HepG2 (cell line): ENCODE data around the gene OPRL1. TPM values are rescaled to one million over a fixed set of nuclear protein-coding genes. Genes with fewer than 3 reads are reported as not detected.
A peak's percentile ranks its signal among the peaks of the same experiment; 100 is the strongest.

Source experiments
- AKNA ChIP-seq: sonication (generic); formaldehyde crosslinking; IDR thresholded peaks from 2 replicates; pipeline ENCODE4 v1.4.0; 2020; ENCODE audit warnings: missing genetic modification reagents, borderline replicate concordance
- CHD4 ChIP-seq: fragments of 200-600 bp; sonication (generic); IDR thresholded peaks from 2 replicates; pipeline ENCODE4 v1.7.0; 2017; ENCODE audit warnings: mild to moderate bottlenecking, low read length, borderline replicate concordance
- HIVEP1 ChIP-seq: sonication (generic); formaldehyde crosslinking; IDR thresholded peaks from 2 replicates; pipeline ENCODE4 v1.4.0; 2020; ENCODE audit warnings: mild to moderate bottlenecking, missing genetic modification reagents
- HMGXB4 ChIP-seq, 2 experiments: sonication (generic) in 1 of 2; formaldehyde crosslinking in 1 of 2; IDR thresholded peaks; 2 replicates each; pipeline versions ENCODE4 v1.4.0 to v1.6.1; 2018 to 2020; ENCODE audit warnings: missing genetic modification reagents in 2 of 2, borderline replicate concordance in 1 of 2, low read depth in 1 of 2, mild to moderate bottlenecking in 1 of 2, missing biosample characterization in 1 of 2
- KDM2A ChIP-seq: sonication (generic); formaldehyde crosslinking; IDR thresholded peaks from 2 replicates; pipeline ENCODE4 v1.4.0; 2020; ENCODE audit warnings: low read depth, missing genetic modification reagents, borderline replicate concordance
- RBFOX2 ChIP-seq: fragments of 200-400 bp; formaldehyde crosslinking; IDR thresholded peaks from 2 replicates; pipeline ENCODE4 v1.6.1; 2017; ENCODE audit warnings: low read depth, mild to moderate bottlenecking, low read length
- REST ChIP-seq, 2 experiments: IDR thresholded peaks; 2 replicates each; pipeline ENCODE4 v1.6.1; 2011 to 2012; ENCODE audit warnings: low read length in 2 of 2, borderline replicate concordance in 1 of 2, low read depth in 1 of 2, mild to moderate bottlenecking in 1 of 2, moderate library complexity in 1 of 2
- STAG1 ChIP-seq: sonication (generic); formaldehyde crosslinking; IDR thresholded peaks from 2 replicates; pipeline ENCODE4 v1.4.0; 2020; ENCODE audit warnings: missing genetic modification reagents
- ZNF20 ChIP-seq: sonication (generic); formaldehyde crosslinking; IDR thresholded peaks from 2 replicates; pipeline ENCODE4 v1.4.0; 2020; ENCODE audit warnings: mild to moderate bottlenecking, moderate library complexity, missing genetic modification reagents
- ZNF296 ChIP-seq: sonication (generic); formaldehyde crosslinking; conservative IDR thresholded peaks from 2 replicates; pipeline ENCODE4 v1.5.0; 2020; ENCODE audit warnings: mild to moderate bottlenecking, missing genetic modification reagents
- ZNF768 ChIP-seq: sonication (generic); formaldehyde crosslinking; IDR thresholded peaks from 2 replicates; pipeline ENCODE4 v1.4.0; 2020; ENCODE audit warnings: missing genetic modification reagents
- ZNF782 ChIP-seq: sonication (generic); formaldehyde crosslinking; IDR thresholded peaks from 2 replicates; pipeline ENCODE4 v1.4.0; 2020; ENCODE audit warnings: missing genetic modification reagents, mild to moderate bottlenecking, borderline replicate concordance
- ZSCAN21 ChIP-seq: sonication (generic); formaldehyde crosslinking; IDR thresholded peaks from 2 replicates; pipeline ENCODE4 v1.8.0; 2022; ENCODE audit warnings: mild to moderate bottlenecking, missing genetic modification reagents, moderate library complexity, borderline replicate concordance
- polyA plus RNA-seq, 8 experiments: library from polyadenylated mRNA; depleted of rRNA in 3 of 8; stranded (reverse) in 7 of 8; unstranded in 1 of 8; fragments of >200 nt; fragmentation: Illumina TruSeq in 4 of 8; extraction: Trizol in 4 of 8; gene quantifications; 2 replicates each; pipeline versions ENCODE4 v1.2.1 to v1.2.3, GENCODE V29; 2011 to 2016; ENCODE audit warnings: low read depth in 4 of 8, missing spikeins in 1 of 8, mixed read lengths in 1 of 8; ENCODE audit not compliant: insufficient read depth in 1 of 8
- total RNA-seq, 5 experiments: library from RNA; depleted of rRNA; stranded (reverse); fragments of >200 nt; fragmentation: Illumina TruSeq; extraction: Trizol; gene quantifications; 2 replicates each; pipeline ENCODE4 v1.2.3, GENCODE V29; 2016; ENCODE audit warnings: low read depth in 1 of 5

The OPRL1 gene
- total and polyA plus RNA-seq, 2 of the 13 experiments (the other 11 are each of a cell fraction or from before 2014, with no cell fraction given) = 0.35 to 0.71 TPM

GRCh38 chr20:64057628-64058498, 22.0 kb upstream of the OPRL1 start (continued):
- peak; percentile 96 for TF ChIP-seq ZNF782 (CRISPR knock-in tag)
- no peak for TF ChIP-seq AKNA (CRISPR knock-in tag)
- peak; percentile 84 for TF ChIP-seq KDM2A (CRISPR knock-in tag)
- TF ChIP-seq HIVEP1 (CRISPR knock-in tag) = no peak
- TF ChIP-seq STAG1 (CRISPR knock-in tag) = peak; percentile 96
- TF ChIP-seq HMGXB4 (CRISPR knock-in tag; IDR thresholded peaks at IDR 0.05; ENCODE audit: borderline replicate concordance in 1 of 2, low read depth in 1 of 2) = peak; percentile 93 to 94
- TF ChIP-seq ZNF20 (CRISPR knock-in tag) = no peak
- TF ChIP-seq ZSCAN21 = no peak
- TF ChIP-seq RBFOX2 = no peak
- no peak for TF ChIP-seq REST (IDR thresholded peaks at IDR 0.05; ENCODE audit: borderline replicate concordance in 1 of 2, low read depth in 1 of 2, low read length in 2 of 2)
- TF ChIP-seq ZNF768 (CRISPR knock-in tag) = 0 out of 2 replicates have a peak, but pooled peaks have one; percentile 43
- peak; percentile 43; the same call in 1 of the 2 replicates for TF ChIP-seq ZNF296 (CRISPR knock-in tag)
- TF ChIP-seq CHD4 = no peak; the same call in 1 of the 2 replicates
